Epithelial cell of esophagus (primary cell): Measurements from ENCODE around the gene GPR153.

Experiments
- DNase-seq: peaks from one replicate; pipeline ENCODE4 v3.0.0; 2010; ENCODE audit warnings: low read depth
- H3K4me3 ChIP-seq: 2 replicates; pipeline ENCODE4 v1.5.1; 2011; ENCODE audit warnings: mild to moderate bottlenecking, low read length, control low read depth
- CTCF ChIP-seq: IDR thresholded peaks from 2 replicates; pipeline ENCODE4 v1.5.1; 2011; ENCODE audit warnings: low read depth, mild to moderate bottlenecking, low read length, control low read depth, inconsistent platforms; ENCODE audit not compliant: insufficient read depth; ENCODE audit errors: missing control alignments

GPR153 gene

GRCh38 chr1:6274622-6275139 is 13.8 kb upstream of the GPR153 start:
- no peak for TF ChIP-seq CTCF
- no peak overlapping the region for H3K4me3 ChIP-seq
- no peak for DNase-seq

GRCh38 chr1:6274102-6274501 is 13.2 kb upstream of the GPR153 start:
- TF ChIP-seq CTCF, result no peak

GRCh38 chr1:6273380-6273891 is 12.5 kb upstream of the GPR153 start:
- DNase-seq, result peak; percentile 54
- TF ChIP-seq CTCF, result no peak

More at GRCh38 chr1:6274102-6274501, 13.2 kb upstream of the GPR153 start:
- no peak for DNase-seq
- no peak overlapping the region for H3K4me3 ChIP-seq

GRCh38 chr1:6272868-6273267 is 12.0 kb upstream of the GPR153 start:
- no peak overlapping the region for H3K4me3 ChIP-seq
- peak; percentile 3 for TF ChIP-seq CTCF
- no peak for DNase-seq

More at GRCh38 chr1:6273380-6273891, 12.5 kb upstream of the GPR153 start:
- no peak overlapping the region for H3K4me3 ChIP-seq

- no peak for TF ChIP-seq CTCF
- no peak overlapping the region for H3K4me3 ChIP-seq
- no peak for DNase-seq
Measured at GRCh38 chr1:6272452-6272851, 11.6 kb upstream of the GPR153 start.

- no peak overlapping the region for H3K4me3 ChIP-seq
- TF ChIP-seq CTCF, result no peak
- no peak for DNase-seq
Measured at GRCh38 chr1:6271554-6271953, 10.7 kb upstream of the GPR153 start.

- no peak for DNase-seq
- no peak for TF ChIP-seq CTCF
- no peak overlapping the region for H3K4me3 ChIP-seq
Measured at GRCh38 chr1:6271006-6271405, 10.1 kb upstream of the GPR153 start.
